ENCODE measurements around the gene DLGAP1.

The DLGAP1 gene

DNA sequence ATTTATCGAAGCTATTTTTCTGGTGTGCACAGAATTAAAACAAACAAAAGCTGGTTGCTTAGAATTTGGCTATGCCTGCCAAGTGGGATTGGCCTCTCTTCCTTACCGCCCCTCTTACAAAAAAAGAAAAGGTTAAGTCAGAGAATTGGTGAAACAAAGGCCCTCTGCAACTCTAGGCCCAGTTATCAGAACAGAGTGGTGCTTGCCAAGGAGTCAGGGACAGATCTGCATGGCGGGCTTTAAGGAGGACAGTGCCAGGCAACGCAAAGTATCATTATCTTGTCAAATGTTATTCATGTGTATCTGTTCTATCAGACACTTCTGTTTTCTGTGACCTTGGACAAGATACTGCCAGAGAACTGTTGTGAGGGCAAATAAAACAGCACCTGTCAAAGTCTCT is 926.9 kb downstream of the DLGAP1 start:
- TF ChIP-seq, protein P1, sequence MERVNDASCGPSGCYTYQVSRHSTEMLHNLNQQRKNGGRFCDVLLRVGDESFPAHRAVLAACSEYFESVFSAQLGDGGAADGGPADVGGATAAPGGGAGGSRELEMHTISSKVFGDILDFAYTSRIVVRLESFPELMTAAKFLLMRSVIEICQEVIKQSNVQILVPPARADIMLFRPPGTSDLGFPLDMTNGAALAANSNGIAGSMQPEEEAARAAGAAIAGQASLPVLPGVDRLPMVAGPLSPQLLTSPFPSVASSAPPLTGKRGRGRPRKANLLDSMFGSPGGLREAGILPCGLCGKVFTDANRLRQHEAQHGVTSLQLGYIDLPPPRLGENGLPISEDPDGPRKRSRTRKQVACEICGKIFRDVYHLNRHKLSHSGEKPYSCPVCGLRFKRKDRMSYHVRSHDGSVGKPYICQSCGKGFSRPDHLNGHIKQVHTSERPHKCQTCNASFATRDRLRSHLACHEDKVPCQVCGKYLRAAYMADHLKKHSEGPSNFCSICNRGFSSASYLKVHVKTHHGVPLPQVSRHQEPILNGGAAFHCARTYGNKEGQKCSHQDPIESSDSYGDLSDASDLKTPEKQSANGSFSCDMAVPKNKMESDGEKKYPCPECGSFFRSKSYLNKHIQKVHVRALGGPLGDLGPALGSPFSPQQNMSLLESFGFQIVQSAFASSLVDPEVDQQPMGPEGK (CRISPR knock-in tag; IDR thresholded peaks at IDR 0.05; ENCODE audit: borderline replicate concordance) = no peak
- TF ChIP-seq, protein P2, sequence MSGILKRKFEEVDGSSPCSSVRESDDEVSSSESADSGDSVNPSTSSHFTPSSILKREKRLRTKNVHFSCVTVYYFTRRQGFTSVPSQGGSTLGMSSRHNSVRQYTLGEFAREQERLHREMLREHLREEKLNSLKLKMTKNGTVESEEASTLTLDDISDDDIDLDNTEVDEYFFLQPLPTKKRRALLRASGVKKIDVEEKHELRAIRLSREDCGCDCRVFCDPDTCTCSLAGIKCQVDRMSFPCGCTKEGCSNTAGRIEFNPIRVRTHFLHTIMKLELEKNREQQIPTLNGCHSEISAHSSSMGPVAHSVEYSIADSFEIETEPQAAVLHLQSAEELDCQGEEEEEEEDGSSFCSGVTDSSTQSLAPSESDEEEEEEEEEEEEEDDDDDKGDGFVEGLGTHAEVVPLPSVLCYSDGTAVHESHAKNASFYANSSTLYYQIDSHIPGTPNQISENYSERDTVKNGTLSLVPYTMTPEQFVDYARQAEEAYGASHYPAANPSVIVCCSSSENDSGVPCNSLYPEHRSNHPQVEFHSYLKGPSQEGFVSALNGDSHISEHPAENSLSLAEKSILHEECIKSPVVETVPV (CRISPR knock-in tag; IDR thresholded peaks at IDR 0.05) = no peak
- TF ChIP-seq ARNTL (CRISPR knock-in tag; IDR thresholded peaks at IDR 0.05; ENCODE audit: borderline replicate concordance, low read depth) (no peak), ZNF8 (CRISPR knock-in tag; IDR thresholded peaks at IDR 0.05) (no peak), ZC3H10 (CRISPR knock-in tag; IDR thresholded peaks at IDR 0.05) (no peak), ZFP3 (CRISPR knock-in tag; IDR thresholded peaks at IDR 0.05) (no peak), ESRRG (CRISPR knock-in tag; IDR thresholded peaks at IDR 0.05) (no peak), ZFP30 (CRISPR knock-in tag; IDR thresholded peaks at IDR 0.05) (no peak), CSDC2 (CRISPR knock-in tag; IDR thresholded peaks at IDR 0.05) (no peak), ZNF565 (CRISPR knock-in tag; conservative IDR thresholded peaks at IDR 0.05; ENCODE audit: low read depth) (no peak), BACH2 (CRISPR knock-in tag; IDR thresholded peaks at IDR 0.05; ENCODE audit: borderline replicate concordance) (no peak), TOX (CRISPR knock-in tag; IDR thresholded peaks at IDR 0.05; ENCODE audit: borderline replicate concordance) (no peak), OSR1 (CRISPR knock-in tag; IDR thresholded peaks at IDR 0.05) (no peak)
- TF ChIP-seq, protein P3, sequence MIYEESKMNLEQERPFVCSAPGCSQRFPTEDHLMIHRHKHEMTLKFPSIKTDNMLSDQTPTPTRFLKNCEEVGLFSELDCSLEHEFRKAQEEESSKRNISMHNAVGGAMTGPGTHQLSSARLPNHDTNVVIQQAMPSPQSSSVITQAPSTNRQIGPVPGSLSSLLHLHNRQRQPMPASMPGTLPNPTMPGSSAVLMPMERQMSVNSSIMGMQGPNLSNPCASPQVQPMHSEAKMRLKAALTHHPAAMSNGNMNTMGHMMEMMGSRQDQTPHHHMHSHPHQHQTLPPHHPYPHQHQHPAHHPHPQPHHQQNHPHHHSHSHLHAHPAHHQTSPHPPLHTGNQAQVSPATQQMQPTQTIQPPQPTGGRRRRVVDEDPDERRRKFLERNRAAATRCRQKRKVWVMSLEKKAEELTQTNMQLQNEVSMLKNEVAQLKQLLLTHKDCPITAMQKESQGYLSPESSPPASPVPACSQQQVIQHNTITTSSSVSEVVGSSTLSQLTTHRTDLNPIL (CRISPR knock-in tag; IDR thresholded peaks at IDR 0.05; ENCODE audit: low read depth) = no peak
- ATAC-seq = no peak

DNA sequence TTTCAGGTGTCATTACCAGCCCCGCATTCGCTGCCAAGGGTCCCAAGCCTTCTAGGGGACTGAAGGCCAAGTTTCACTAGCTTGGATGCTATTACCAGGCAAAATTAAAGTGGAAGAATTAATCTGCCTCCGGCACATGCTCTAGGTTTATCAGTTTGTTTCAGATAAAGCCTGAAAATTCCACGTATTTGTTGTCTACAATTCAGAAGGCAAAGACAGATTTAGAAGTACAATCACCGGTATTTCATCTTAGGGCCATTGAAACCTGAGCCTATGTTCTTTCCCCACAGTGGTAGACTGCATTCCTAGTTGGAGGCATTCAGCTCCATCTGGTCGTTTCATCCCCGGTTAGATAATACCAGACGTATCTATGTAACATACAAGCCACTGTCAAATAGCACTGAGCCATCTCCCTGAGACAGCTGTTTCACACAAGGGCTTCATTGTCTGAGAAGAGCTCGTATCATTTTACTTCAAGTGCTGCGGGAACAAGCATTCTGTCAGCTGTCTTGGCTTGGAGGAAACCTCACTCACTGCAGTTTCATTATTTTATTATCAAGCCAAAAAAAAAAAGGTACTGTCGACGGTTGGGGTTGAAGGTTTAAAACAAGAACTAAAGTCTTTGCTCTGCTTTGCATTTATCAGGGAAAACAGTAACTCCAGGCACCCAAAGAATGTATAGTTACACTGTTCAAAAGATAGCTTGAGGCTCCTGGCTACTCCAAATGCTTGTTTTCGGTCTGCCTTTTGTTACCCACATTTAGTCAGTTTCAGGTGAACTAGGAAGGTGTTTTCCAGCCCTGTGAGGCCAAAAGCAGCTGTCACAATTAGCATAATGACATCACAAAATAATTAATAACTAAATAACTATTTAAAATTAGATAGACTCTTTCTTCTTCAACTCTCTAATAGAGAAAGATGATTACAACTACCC is 928.4 kb downstream of the DLGAP1 start:
- no peak for TF ChIP-seq ZFP30 (CRISPR knock-in tag; IDR thresholded peaks at IDR 0.05)
- TF ChIP-seq, protein P4, sequence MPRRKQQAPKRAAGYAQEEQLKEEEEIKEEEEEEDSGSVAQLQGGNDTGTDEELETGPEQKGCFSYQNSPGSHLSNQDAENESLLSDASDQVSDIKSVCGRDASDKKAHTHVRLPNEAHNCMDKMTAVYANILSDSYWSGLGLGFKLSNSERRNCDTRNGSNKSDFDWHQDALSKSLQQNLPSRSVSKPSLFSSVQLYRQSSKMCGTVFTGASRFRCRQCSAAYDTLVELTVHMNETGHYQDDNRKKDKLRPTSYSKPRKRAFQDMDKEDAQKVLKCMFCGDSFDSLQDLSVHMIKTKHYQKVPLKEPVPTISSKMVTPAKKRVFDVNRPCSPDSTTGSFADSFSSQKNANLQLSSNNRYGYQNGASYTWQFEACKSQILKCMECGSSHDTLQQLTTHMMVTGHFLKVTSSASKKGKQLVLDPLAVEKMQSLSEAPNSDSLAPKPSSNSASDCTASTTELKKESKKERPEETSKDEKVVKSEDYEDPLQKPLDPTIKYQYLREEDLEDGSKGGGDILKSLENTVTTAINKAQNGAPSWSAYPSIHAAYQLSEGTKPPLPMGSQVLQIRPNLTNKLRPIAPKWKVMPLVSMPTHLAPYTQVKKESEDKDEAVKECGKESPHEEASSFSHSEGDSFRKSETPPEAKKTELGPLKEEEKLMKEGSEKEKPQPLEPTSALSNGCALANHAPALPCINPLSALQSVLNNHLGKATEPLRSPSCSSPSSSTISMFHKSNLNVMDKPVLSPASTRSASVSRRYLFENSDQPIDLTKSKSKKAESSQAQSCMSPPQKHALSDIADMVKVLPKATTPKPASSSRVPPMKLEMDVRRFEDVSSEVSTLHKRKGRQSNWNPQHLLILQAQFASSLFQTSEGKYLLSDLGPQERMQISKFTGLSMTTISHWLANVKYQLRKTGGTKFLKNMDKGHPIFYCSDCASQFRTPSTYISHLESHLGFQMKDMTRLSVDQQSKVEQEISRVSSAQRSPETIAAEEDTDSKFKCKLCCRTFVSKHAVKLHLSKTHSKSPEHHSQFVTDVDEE (CRISPR knock-in tag; IDR thresholded peaks at IDR 0.05) = 0 out of 2 replicates have a peak, but pooled peaks have one; percentile 33
- peak; percentile 93 for ATAC-seq

DNA sequence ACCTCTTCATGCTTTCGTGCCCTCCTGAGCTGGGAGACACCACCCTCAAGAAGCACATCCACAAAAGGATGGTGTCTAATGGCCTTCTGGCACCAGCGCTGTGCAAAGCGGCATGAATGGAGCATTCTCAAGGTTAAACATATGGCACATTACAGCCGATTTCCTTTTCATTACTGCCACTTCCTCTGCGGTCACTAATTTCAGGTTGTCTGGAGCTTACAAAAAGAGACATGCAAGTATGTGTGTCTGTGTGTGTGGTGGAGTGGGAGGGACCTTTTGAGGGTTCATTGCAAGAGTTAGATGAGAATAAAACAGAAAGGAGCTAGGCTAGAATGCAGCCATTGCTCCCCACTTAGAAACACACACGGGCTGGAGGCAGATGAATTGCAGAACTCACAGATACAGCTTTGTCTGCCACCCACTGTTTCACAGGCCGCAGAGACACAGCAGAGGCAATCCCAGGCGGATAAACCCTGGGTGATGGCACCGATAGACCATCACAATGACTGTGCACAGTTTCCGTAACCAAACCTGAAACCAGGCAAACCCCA is 929.2 kb downstream of the DLGAP1 start:
- TF ChIP-seq SNAI2 (CRISPR knock-in tag; IDR thresholded peaks at IDR 0.05) = no peak
- TF ChIP-seq, protein P3 (CRISPR knock-in tag; IDR thresholded peaks at IDR 0.05; ENCODE audit: low read depth) = no peak
- no peak for TF ChIP-seq TOX (CRISPR knock-in tag; IDR thresholded peaks at IDR 0.05; ENCODE audit: borderline replicate concordance)
- ATAC-seq = peak; percentile 29; the same call in 2 of the 3 replicates

DNA sequence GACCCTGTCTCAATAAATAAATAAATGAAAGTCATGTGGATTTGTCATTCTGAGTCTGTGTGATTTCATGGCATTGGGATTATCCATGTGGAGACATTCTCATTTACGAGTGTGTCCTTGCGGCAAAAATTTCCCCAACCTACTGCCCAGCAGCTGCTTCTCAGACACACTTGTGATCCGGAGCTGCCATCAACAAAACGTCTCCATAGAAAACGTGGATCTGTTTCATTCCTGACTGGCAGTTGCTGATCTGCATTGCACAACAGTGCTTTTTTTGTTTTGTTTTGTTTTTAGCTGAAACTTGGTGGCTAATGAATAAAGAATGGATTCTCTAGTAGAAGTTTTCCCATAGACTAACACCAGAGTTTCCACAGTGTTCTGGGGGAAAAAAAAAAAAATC is 930.4 kb downstream of the DLGAP1 start:
- ATAC-seq = no peak
- TF ChIP-seq ARNTL (CRISPR knock-in tag; IDR thresholded peaks at IDR 0.05; ENCODE audit: borderline replicate concordance, low read depth) = no peak
- no peak for TF ChIP-seq ZC3H10 (CRISPR knock-in tag; IDR thresholded peaks at IDR 0.05)
- TF ChIP-seq, protein P3 (CRISPR knock-in tag; IDR thresholded peaks at IDR 0.05; ENCODE audit: low read depth) = no peak
- no peak for TF ChIP-seq ZFP30 (CRISPR knock-in tag; IDR thresholded peaks at IDR 0.05)
- TF ChIP-seq OSR1 (CRISPR knock-in tag; IDR thresholded peaks at IDR 0.05) = no peak
- TF ChIP-seq PPARA (CRISPR knock-in tag; IDR thresholded peaks at IDR 0.05; ENCODE audit: borderline replicate concordance) = no peak
- TF ChIP-seq TCF4 (CRISPR knock-in tag; IDR thresholded peaks at IDR 0.05; ENCODE audit: borderline replicate concordance) = no peak
- no peak for TF ChIP-seq GLIS3 (CRISPR knock-in tag; IDR thresholded peaks at IDR 0.05)
- TF ChIP-seq, protein P4 (CRISPR knock-in tag; IDR thresholded peaks at IDR 0.05) = no peak
- no peak for TF ChIP-seq SNAI2 (CRISPR knock-in tag; IDR thresholded peaks at IDR 0.05)
- no peak for TF ChIP-seq TOX (CRISPR knock-in tag; IDR thresholded peaks at IDR 0.05; ENCODE audit: borderline replicate concordance)
- TF ChIP-seq ESRRG (CRISPR knock-in tag; IDR thresholded peaks at IDR 0.05) = no peak
- no peak for TF ChIP-seq CSDC2 (CRISPR knock-in tag; IDR thresholded peaks at IDR 0.05)

Measured in SK-N-SH treated with all-trans-retinoic acid at 6 μM for 48 hours (cell line).